Panc1 (cell line): ENCODE measurements around the gene CCDC92B. TPM values are rescaled to one million over a fixed set of nuclear protein-coding genes. Genes with fewer than 3 reads are reported as not detected.

Source experiments
- ATAC-seq: fragments of 200-7000 bp; cut with Tn5 transposase; 2 replicates; pipeline ENCODE4 v1.9.1; 2020; ENCODE audit warnings: mild to moderate bottlenecking, moderate library complexity
- BruUV-seq: library from RNA; stranded (reverse); fragments of 400-500 nt; replicated peaks from 2 replicates; lab custom pipeline; 2021; lab: Mats Ljungman, UMichigan
- CTCF ChIA-PET: fragments of 300-600 bp; sonication (Branson Sonifier 250); formaldehyde crosslinking; loops from one replicate; lab custom pipeline; 2022; ENCODE audit warnings: antibody characterized with exemption; lab: Charles Lee
- POLR2A ChIA-PET: fragments of 300-600 bp; sonication (Branson Sonifier 250); formaldehyde crosslinking; loops from one replicate; lab custom pipeline; 2022; ENCODE audit warnings: antibody characterized with exemption; lab: Charles Lee
- DNase-seq: peaks from one replicate; pipeline ENCODE4 v3.0.0-alpha.2; 2010; ENCODE audit warnings: low read depth, low spot score
- H3K27ac ChIP-seq: 2 replicates; pipeline ENCODE4 v1.5.1; 2011; ENCODE audit warnings: mild to moderate bottlenecking, low read length, inconsistent platforms
- H3K27me3 ChIP-seq: fragments of 200-500 bp; sonication (Bioruptor generic); 2 replicates; pipeline ENCODE4 v1.6.0; 2014; ENCODE audit warnings: low read length, inconsistent platforms; ENCODE audit not compliant: control insufficient read depth, insufficient read depth
- H3K36me3 ChIP-seq: fragments of 200-500 bp; sonication (Bioruptor generic); 2 replicates; pipeline ENCODE4 v1.5.1; 2014; ENCODE audit warnings: inconsistent platforms, mild to moderate bottlenecking, low read length, moderate library complexity; ENCODE audit not compliant: control insufficient read depth, insufficient read depth
- H3K4me1 ChIP-seq: 2 replicates; pipeline ENCODE4 v1.5.1; 2011; ENCODE audit warnings: inconsistent platforms, mild to moderate bottlenecking, low read length, moderate library complexity; ENCODE audit not compliant: control insufficient read depth, insufficient read depth
- H3K4me3 ChIP-seq, 2 experiments: 2 replicates each; pipeline ENCODE4 v1.5.1; 2011 to 2012; ENCODE audit warnings: low read depth in 2 of 2, low read length in 2 of 2, mild to moderate bottlenecking in 2 of 2, inconsistent platforms in 1 of 2, moderate library complexity in 1 of 2
- H3K9me3 ChIP-seq: fragments of 200-500 bp; sonication (Bioruptor generic); 2 replicates; pipeline ENCODE4 v1.5.1; 2014; ENCODE audit warnings: low read depth, mild to moderate bottlenecking, inconsistent platforms, low read length, moderate library complexity; ENCODE audit not compliant: control insufficient read depth, insufficient read depth
- POLR2AphosphoS5 ChIP-seq: IDR thresholded peaks from 2 replicates; pipeline ENCODE4 v1.6.1; 2012; ENCODE audit warnings: mild to moderate bottlenecking, low read depth, low read length, moderate library complexity
- SIN3A ChIP-seq: IDR thresholded peaks from 2 replicates; pipeline ENCODE4 v1.6.1; 2012; ENCODE audit warnings: low read depth, mild to moderate bottlenecking, low read length, moderate library complexity, borderline replicate concordance; ENCODE audit not compliant: insufficient read depth
- TCF7L2 ChIP-seq: IDR thresholded peaks from 2 replicates; pipeline ENCODE4 v1.6.1; 2011; ENCODE audit warnings: mild to moderate bottlenecking, low read depth, low read length, inconsistent platforms
- in situ Hi-C: cut with HindIII; loops from 2 replicates; pipeline ENCODE4 v1.10.0; 2016; ENCODE audit warnings: low sequenced_read_pairs, low pct_unique_long_range_greater_than_20kb
- intact Hi-C: fragments of 100-400 bp; cut with micrococcal nuclease; formaldehyde crosslinking; loops from one replicate; pipeline ENCODE4 v1.10.0; 2022; ENCODE audit not compliant: unreplicated experiment
- total RNA-seq: library from RNA; stranded (reverse); gene quantifications from one replicate; pipeline ENCODE4 v1.2.1, GENCODE V29; 2021; ENCODE audit not compliant: unreplicated experiment
- TF ChIP-seq, protein P1 (sequence below), 2 experiments: IDR thresholded peaks; 2 replicates each; pipeline ENCODE4 v1.6.1; 2011 to 2012; ENCODE audit warnings: low read depth in 2 of 2, control low read depth in 1 of 2, low read length in 1 of 2, mild to moderate bottlenecking in 1 of 2, moderate library complexity in 1 of 2; ENCODE audit not compliant: insufficient read depth in 1 of 2
- TF ChIP-seq, protein P2 (sequence below): fragments of 450-650 bp; IDR thresholded peaks from 2 replicates; pipeline ENCODE4 v1.5.1; 2017; ENCODE audit warnings: mild to moderate bottlenecking

The CCDC92B gene
- total RNA-seq, 1 experiment from 2014 or later, result 0.51 TPM

DNA sequence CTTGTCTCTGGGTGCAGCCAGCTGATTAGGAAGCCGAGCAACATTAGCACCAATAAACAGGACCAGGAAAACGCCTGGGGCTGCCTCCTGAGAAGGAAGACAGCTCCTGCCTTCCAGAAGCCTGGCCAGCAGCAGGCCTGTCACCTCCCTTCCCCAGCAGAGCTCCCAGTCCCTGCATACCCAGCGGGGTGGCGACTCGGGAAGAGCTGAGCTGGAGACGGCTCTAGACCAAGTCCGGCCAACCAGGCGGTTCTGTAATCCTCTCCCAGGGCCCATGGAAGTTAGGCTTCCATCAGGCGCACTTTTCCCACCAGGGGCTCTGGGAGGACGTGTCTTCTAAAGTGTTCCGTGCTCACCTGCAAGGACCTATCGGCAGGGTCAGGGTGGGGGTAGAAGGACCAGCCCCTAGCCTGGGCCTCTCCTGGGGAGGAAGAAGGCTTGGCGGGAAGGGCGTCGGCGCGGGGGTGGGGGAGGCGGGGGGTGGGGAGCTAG, 25.9 kb downstream of the CCDC92B start:
- ChIA-PET POLR2A (no interaction called here), CTCF (no interaction called here)
- TF ChIP-seq POLR2AphosphoS5 (no peak), TCF7L2 (no peak), SIN3A (no peak)
- TF ChIP-seq, protein P1, sequence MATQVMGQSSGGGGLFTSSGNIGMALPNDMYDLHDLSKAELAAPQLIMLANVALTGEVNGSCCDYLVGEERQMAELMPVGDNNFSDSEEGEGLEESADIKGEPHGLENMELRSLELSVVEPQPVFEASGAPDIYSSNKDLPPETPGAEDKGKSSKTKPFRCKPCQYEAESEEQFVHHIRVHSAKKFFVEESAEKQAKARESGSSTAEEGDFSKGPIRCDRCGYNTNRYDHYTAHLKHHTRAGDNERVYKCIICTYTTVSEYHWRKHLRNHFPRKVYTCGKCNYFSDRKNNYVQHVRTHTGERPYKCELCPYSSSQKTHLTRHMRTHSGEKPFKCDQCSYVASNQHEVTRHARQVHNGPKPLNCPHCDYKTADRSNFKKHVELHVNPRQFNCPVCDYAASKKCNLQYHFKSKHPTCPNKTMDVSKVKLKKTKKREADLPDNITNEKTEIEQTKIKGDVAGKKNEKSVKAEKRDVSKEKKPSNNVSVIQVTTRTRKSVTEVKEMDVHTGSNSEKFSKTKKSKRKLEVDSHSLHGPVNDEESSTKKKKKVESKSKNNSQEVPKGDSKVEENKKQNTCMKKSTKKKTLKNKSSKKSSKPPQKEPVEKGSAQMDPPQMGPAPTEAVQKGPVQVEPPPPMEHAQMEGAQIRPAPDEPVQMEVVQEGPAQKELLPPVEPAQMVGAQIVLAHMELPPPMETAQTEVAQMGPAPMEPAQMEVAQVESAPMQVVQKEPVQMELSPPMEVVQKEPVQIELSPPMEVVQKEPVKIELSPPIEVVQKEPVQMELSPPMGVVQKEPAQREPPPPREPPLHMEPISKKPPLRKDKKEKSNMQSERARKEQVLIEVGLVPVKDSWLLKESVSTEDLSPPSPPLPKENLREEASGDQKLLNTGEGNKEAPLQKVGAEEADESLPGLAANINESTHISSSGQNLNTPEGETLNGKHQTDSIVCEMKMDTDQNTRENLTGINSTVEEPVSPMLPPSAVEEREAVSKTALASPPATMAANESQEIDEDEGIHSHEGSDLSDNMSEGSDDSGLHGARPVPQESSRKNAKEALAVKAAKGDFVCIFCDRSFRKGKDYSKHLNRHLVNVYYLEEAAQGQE (IDR thresholded peaks at IDR 0.05; ENCODE audit: insufficient read depth in 1 of 2, low read depth in 2 of 2, low read length in 1 of 2), result no peak
- TF ChIP-seq, protein P2, sequence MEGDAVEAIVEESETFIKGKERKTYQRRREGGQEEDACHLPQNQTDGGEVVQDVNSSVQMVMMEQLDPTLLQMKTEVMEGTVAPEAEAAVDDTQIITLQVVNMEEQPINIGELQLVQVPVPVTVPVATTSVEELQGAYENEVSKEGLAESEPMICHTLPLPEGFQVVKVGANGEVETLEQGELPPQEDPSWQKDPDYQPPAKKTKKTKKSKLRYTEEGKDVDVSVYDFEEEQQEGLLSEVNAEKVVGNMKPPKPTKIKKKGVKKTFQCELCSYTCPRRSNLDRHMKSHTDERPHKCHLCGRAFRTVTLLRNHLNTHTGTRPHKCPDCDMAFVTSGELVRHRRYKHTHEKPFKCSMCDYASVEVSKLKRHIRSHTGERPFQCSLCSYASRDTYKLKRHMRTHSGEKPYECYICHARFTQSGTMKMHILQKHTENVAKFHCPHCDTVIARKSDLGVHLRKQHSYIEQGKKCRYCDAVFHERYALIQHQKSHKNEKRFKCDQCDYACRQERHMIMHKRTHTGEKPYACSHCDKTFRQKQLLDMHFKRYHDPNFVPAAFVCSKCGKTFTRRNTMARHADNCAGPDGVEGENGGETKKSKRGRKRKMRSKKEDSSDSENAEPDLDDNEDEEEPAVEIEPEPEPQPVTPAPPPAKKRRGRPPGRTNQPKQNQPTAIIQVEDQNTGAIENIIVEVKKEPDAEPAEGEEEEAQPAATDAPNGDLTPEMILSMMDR, result no peak
- no TSS peak for BruUV-seq
- Histone ChIP-seq H3K36me3 (no peaks in the 10 kb centered on the region), H3K4me1 (no peaks in the 10 kb centered on the region), H3K4me3 (no peak overlapping the region), H3K27me3 (no peaks in the 10 kb centered on the region), H3K27ac (no peak overlapping the region), H3K9me3 (no peaks in the 10 kb centered on the region)
- intact Hi-C loops (no loop called here), in situ Hi-C loops (no loop called here)
- no peak for ATAC-seq
- no peak for DNase-seq

DNA sequence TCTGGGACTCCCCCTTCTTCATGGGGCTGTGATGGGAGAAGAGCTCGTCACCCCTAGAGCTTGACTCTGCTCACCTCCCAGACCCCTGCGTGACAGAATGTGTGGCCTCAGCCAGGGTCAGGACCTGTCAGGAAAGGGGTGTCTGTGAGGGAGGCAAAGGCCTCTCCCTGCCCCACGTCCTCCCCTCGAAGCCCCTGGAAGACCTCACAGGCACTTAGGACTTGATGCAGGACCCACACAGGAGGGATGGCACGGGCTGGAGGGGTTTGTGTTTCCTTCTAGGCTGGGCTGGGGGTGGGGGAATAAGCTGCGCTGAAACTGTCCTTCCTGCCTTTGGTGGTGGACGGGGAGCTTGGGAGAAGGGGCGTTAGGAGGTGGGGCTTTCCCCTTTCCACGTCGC, 26.8 kb downstream of the CCDC92B start:
- ATAC-seq, result no peak
- CTCF ChIA-PET, result no interaction called here
- in situ Hi-C loops, result no loop called here

More for the DNA sequence above, 26.8 kb downstream of the CCDC92B start:
- H3K9me3 ChIP-seq, result no peaks in the 10 kb centered on the region
- H3K36me3 ChIP-seq, result no peaks in the 10 kb centered on the region
- H3K27ac ChIP-seq, result no peak overlapping the region
- no peak overlapping the region for H3K4me3 ChIP-seq
- H3K27me3 ChIP-seq, result no peaks in the 10 kb centered on the region
- intact Hi-C loops, result no loop called here
- POLR2A ChIA-PET, result no interaction called here
- BruUV-seq, result no TSS peak
- TF ChIP-seq SIN3A (no peak), TCF7L2 (no peak), POLR2AphosphoS5 (no peak)
- TF ChIP-seq, protein P2, result no peak
- TF ChIP-seq, protein P1 (IDR thresholded peaks at IDR 0.05; ENCODE audit: insufficient read depth in 1 of 2, low read depth in 2 of 2, low read length in 1 of 2), result no peak
- DNase-seq, result no peak
- H3K4me1 ChIP-seq, result no peaks in the 10 kb centered on the region
